ENCODE data around the gene XRCC1.

DNA sequence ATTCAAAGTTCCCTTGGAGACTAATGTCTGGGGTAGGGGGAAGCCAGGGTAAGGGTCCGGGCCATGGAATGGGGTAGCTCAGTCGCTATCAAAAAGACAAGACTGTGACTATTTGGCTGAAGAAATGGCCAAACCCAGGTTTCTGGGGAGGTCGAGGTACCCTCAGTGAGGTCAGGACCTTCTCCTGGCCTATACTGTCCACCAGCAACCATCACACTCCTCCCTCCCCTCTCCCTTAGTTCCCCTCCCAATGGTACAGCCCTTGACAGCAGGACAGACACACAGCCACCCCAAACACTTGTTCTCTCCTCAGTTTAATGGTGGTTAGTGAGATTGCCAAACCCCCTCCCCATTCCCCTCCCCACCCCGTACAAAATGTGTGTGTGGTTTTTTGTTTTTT lies 46.7 kb upstream of the XRCC1 start:
- TF ChIP-seq, protein P1, sequence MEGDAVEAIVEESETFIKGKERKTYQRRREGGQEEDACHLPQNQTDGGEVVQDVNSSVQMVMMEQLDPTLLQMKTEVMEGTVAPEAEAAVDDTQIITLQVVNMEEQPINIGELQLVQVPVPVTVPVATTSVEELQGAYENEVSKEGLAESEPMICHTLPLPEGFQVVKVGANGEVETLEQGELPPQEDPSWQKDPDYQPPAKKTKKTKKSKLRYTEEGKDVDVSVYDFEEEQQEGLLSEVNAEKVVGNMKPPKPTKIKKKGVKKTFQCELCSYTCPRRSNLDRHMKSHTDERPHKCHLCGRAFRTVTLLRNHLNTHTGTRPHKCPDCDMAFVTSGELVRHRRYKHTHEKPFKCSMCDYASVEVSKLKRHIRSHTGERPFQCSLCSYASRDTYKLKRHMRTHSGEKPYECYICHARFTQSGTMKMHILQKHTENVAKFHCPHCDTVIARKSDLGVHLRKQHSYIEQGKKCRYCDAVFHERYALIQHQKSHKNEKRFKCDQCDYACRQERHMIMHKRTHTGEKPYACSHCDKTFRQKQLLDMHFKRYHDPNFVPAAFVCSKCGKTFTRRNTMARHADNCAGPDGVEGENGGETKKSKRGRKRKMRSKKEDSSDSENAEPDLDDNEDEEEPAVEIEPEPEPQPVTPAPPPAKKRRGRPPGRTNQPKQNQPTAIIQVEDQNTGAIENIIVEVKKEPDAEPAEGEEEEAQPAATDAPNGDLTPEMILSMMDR (IDR thresholded peaks at IDR 0.05) = no peak
- no peak for TF ChIP-seq POLR2A (IDR thresholded peaks at IDR 0.05)

Measured in thyroid gland (tissue), 4 donors.